GM21529 (cell line): ENCODE data around the gene ZBTB39.
"Not testable (repeated sequence)": the region's sequence is repeated elsewhere in the genome, so short reads cannot be mapped to it uniquely, and the experiment has no call there.

Experiments used
- ATAC-seq: cut with Tn5 transposase; IDR thresholded peaks from one replicate; pipeline ENCODE4 v1.9.1; 2021; ENCODE audit not compliant: unreplicated experiment

Gene ZBTB39

DNA sequence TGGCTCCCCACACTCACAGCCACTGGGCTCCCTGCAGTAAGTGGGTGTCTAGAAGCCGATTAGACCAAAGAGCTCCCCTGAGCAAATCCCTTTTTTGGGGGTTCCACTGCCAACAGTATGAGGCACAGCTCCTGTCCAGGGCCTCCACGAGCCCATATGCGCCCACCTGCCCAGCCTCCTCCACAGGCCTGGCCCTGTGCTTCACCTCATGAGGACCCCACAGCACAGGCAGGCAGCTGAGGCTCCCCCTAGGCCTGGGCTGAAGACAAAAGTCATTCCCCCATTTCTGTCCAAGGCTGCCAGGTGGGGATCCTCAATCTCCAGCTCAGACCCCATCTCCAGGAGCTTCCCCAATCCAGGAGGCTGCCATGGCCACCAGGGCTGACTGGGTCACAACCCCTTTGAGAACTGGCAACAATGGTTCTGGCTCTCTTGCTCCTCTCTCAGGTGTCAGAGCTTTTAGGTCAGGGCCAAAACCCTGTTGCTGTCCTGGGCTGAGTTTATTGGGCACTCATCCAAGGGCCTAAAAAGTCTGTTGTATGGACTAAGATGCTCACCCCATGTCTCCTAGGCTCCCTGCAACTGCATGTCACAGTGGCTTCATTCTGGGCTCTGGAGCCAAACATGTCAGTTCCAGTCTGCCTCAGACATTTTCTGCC lies 23.6 kb downstream of the ZBTB39 start:
- ATAC-seq = not testable (repeated sequence)

- ATAC-seq = no peak
These were observed 25.3 kb downstream of the ZBTB39 start for GRCh38 chr12:56980941-56981530.

DNA sequence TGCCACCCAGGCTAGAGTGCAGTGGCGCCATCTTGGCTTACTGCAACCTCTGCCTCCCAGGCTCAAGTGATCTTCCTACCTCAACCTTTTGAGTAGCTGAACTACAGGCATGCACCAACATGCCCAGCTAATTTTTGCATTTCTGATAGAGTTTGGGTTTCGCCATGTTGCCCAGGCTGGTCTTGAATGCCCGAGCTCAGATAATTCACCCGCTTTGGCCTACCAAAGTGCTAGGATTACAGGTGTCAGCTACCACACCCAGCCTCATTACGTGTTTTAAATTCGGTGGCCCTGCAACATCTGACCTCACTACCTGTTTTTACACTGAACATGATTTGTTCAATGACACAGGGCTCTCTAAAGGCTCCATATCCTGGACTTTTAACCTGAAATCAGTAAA lies 26.1 kb downstream of the ZBTB39 start:
- ATAC-seq = no peak

DNA sequence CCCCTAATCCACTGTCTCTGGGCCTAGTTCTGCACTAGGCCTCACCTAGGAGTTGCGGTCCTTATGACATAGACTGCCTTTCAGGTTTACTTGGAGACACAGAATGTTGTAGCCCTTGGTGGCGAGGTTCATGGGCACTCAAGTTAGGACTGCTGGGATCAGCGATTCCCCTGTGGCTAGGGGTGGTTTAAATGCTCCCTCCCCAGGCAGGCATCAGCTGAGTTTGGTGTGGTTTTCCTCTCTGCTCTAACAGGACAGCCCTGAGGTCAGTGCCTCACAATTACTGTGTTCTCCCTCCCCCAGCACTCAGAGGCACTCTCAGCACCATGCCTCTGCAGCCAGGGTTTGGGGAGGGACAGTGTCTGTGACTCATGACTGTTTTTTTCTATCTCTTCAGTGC lies 26.7 kb downstream of the ZBTB39 start:
- ATAC-seq = no peak

DNA sequence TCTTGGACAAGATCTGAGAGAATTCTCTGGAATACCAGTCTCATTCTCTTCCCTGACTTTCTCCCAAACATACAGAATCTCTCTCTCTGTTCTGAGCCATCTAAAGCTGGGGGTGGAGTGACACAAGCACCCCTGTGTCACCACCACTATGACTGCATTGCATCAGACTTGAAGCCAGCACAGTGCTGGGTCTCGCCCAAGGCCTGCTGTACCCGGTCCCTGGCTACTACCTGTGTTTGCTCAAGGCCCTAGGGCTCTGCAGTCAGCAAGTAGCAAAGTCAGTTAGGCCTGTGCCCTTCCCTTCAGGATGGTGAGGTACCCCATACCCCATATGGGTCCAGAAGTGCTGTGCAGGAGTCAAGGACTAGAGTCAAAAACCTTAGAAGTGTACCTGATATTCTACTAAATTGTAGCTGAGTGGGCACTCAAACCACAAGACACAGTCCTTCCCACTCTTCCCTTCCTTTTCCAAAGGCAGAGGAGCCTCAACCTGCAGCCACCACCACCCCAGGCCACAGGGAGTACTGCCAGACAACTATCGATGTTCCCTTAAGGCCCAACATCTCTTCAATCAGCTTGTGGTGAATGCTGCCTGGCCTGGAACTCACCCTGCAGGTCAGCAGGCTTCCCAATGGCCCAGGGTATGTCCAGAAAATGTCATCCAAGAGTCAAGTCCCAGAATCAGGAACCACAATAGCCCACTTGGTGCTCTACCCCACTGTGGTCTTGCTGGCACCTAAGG lies 27.8 kb downstream of the ZBTB39 start:
- ATAC-seq = no peak

- ATAC-seq = not testable (repeated sequence)
These were observed 29.0 kb downstream of the ZBTB39 start for GRCh38 chr12:56977361-56977760.

DNA sequence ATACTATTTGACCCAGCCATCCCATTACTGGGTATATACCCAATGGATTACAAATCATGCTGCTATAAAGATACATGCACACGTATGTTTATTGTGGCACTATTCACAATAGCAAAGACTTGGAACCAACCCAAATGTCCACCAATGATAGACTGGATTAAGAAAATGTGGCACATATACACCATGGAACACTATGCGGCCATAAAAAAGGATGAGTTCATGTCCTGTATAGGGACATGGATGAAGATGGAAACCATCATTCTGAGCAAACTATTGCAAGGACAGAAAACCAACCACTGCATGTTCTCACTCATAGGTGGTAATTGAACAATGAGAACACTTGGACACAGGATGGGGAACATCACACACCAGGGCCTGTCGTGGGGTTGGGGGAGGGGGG lies 32.1 kb downstream of the ZBTB39 start:
- ATAC-seq = not testable (repeated sequence)

GRCh38 chr12:56968910-56969309 lies 37.4 kb downstream of the ZBTB39 start:
- ATAC-seq = not testable (repeated sequence)

- not testable (repeated sequence) for ATAC-seq
These were observed 40.2 kb downstream of the ZBTB39 start for GRCh38 chr12:56965997-56966642.

GRCh38 chr12:56965124-56965523 lies 41.2 kb downstream of the ZBTB39 start:
- ATAC-seq = not testable (repeated sequence)

DNA sequence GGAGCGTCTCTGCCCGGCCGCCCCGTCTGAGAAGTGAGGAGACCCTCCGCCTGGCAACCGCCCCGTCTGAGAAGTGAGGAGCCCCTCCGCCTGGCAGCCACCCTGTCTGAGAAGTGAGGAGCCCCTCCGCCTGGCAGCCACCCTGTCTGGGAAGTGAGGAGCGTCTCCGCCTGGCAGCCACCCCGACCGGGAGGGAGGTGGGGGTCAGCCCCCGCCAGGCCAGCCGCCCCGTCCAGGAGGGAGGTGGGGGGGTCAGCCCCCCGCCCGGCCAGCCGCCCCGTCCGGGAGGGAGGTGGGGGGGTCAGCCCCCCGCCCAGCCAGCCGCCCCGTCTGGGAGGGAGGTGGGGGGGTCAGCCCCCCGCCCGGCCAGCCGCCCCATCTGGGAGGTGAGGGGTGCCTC lies 42.8 kb downstream of the ZBTB39 start:
- not testable (repeated sequence) for ATAC-seq

GRCh38 chr12:56962247-56962646 lies 44.1 kb downstream of the ZBTB39 start:
- ATAC-seq = not testable (repeated sequence)

DNA sequence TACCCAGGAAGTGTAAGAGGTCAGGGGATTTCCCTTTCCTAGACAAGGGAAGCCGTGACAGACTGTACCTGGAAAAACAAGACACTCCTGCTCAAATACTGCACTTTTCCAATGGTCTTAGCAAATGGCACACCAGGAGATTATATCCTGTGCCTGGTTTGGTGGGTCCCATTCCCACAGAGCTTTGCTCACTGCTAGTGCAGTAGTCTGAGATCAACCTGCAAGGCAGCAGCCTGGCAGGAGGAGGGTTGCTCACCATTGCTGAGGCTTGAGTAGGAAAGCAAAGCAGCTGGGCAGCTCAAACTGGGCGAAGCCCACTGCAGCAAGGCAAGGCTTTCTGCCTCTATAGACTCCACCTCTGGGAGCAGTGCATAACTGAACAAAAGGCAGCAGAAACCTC lies 47.9 kb downstream of the ZBTB39 start:
- no peak for ATAC-seq

GRCh38 chr12:56957229-56958052 lies 48.9 kb downstream of the ZBTB39 start, which contains the start of gene RDH16:
Gene RDH16 (minus strand): TSS chr12:56957608. CDS start chr12:56957462, 146 bp downstream.
- no peak for ATAC-seq

GRCh38 chr12:56955631-56956256 lies 50.6 kb downstream of the ZBTB39 start:
- no peak for ATAC-seq

DNA sequence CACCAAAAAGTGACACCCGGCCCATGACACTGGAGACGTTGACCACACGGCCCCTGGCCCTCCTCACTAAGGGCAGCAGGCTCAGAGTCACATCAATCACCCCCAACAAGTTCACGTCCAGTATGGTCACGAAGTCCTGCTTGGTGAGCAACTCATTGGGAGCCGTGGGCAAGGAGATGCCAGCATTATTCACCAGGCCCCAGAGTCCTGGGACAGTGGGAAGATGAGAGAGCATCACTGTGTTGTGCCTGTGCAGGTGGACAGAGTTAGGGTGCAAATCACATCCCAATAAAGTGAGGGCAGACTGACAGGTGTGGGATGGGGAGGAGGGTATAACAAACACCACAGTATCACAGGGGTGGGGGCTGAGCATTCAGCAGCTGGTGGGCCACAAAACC lies 51.4 kb downstream of the ZBTB39 start:
- ATAC-seq = no peak

DNA sequence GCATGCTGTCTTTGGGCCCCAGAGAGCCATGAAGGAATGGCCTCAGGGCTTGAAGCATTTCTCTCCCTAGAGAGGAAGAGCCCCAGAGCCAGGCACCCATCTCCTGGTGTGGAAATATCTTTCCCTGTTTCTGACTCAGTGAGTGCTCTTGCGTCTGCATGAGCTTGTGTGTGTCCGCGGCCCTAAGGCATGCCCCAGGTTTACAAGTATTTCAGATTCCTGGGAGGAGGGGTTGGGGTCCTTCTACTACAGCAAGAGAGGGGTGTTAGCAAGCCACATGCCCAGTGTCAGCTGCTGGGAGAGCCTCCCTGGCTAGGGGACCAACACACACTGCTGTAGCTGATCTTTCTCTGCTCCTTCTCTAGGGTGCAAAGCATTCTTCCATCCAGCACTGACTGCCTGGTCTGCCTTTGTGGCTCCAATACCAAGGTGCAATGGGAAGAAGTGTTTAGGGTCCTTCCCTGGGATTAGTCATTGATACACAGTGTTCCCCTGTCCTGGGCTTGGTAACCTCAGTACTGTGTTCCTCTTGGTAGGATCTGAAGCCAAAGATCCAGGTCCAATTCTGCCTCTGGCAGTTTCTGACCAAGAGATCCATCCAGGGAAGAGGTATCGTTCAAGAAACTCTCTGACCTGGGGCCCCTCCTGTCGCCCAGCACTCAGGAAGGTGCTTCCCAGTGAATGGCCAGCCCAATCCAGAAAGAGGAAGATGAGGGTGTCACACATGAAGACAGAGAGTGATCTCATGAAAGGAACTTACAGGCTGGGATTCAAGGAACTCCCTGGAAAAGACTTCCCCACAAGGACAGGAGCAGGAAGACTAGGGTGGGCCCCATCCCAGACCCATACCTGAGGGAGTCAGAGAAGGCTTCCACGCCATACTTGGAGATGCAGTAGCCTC lies 52.0 kb downstream of the ZBTB39 start:
- no peak for ATAC-seq

GRCh38 chr12:56953314-56953713 lies 53.0 kb downstream of the ZBTB39 start:
- ATAC-seq = no peak
